ENCODE measurements around the gene SFR1.

Gene SFR1

GRCh38 chr10:104121485-104122224, at the start of gene SFR1:
Gene SFR1 (plus strand): TSS chr10:104122171. CDS start chr10:104122184, 13 bp downstream.
- peak; percentile 95 for DNase-seq

GRCh38 chr10:104072786-104073185, 49.2 kb upstream of the SFR1 start:
- no peak for DNase-seq

GRCh38 chr10:104074505-104074904, 47.5 kb upstream of the SFR1 start:
- DNase-seq: no peak

GRCh38 chr10:104076743-104077160, 45.2 kb upstream of the SFR1 start:
- DNase-seq: no peak

- DNase-seq: no peak
Measured at GRCh38 chr10:104077247-104077646, 44.7 kb upstream of the SFR1 start.

GRCh38 chr10:104077663-104078151, 44.3 kb upstream of the SFR1 start:
- no peak for DNase-seq

- no peak for DNase-seq
Measured at GRCh38 chr10:104080762-104081161, 41.2 kb upstream of the SFR1 start.

GRCh38 chr10:104081998-104082397, 40.0 kb upstream of the SFR1 start:
- DNase-seq: no peak

GRCh38 chr10:104084482-104085142, 37.4 kb upstream of the SFR1 start:
- no peak for DNase-seq

- DNase-seq: no peak
Measured at GRCh38 chr10:104085801-104086400, 36.1 kb upstream of the SFR1 start, which contains the start of gene COL17A1. Gene COL17A1 (minus strand): TSS chr10:104085880. CDS start chr10:104080673, 5,207 bp downstream.

GRCh38 chr10:104088239-104088638, 33.7 kb upstream of the SFR1 start:
- no peak for DNase-seq

GRCh38 chr10:104089621-104090020, 32.4 kb upstream of the SFR1 start:
- DNase-seq: no peak

- DNase-seq: no peak
Measured at GRCh38 chr10:104090611-104091010, 31.4 kb upstream of the SFR1 start.

GRCh38 chr10:104092749-104093148, 29.2 kb upstream of the SFR1 start:
- DNase-seq: no peak

- DNase-seq: no peak
Measured at GRCh38 chr10:104096692-104097091, 25.3 kb upstream of the SFR1 start.

GRCh38 chr10:104098358-104098925, 23.5 kb upstream of the SFR1 start:
- DNase-seq: no peak

GRCh38 chr10:104099269-104099668, 22.7 kb upstream of the SFR1 start:
- no peak for DNase-seq

GRCh38 chr10:104099941-104100340, 22.0 kb upstream of the SFR1 start:
- no peak for DNase-seq

GRCh38 chr10:104100795-104101194, 21.2 kb upstream of the SFR1 start:
- no peak for DNase-seq

GRCh38 chr10:104101902-104102301, 20.1 kb upstream of the SFR1 start:
- no peak for DNase-seq

- DNase-seq: no peak
Measured at GRCh38 chr10:104103956-104104355, 18.0 kb upstream of the SFR1 start.

GRCh38 chr10:104104418-104104817, 17.6 kb upstream of the SFR1 start:
- no peak for DNase-seq

GRCh38 chr10:104104926-104105325, 17.0 kb upstream of the SFR1 start:
- no peak for DNase-seq

Measured in KG1 (cell line).